ENCODE measurements around the gene RTP2. TPM values are rescaled to one million over a fixed set of nuclear protein-coding genes. Genes with fewer than 3 reads are reported as not detected.

RTP2 gene
- total RNA-seq, 2 donors from 2014 or later = not detected

DNA sequence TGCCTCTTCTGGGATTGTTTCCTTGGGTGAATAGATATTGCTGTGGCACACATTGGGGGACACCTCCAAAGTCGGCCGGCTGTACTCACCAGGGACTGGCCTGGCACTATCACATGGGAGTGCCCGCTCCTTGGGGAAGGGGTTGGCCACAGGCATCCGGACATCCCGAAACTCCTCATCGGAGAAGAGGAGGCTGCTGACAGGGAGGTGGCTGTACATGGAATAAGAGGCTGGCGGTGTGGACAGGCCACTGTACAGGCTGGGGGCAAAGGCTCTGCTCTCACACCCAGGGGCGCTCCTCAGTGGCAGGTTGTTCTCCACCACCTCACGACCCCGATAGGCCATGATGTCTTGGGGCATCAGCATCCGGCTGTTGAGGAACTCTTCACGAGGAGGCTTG, 27.2 kb upstream of the RTP2 start:
- Mint-ChIP-seq H3K27ac (no peak overlapping the region), H3K36me3 (ENCODE audit: low read depth) (peaks cover 99% of the 10 kb centered on the region), H3K4me1 (peaks cover 4% of the 10 kb centered on the region), H3K27me3 (no peaks in the 10 kb centered on the region), H3K9me3 (no peaks in the 10 kb centered on the region), H3K4me3 (no peak overlapping the region)
- no peak for ATAC-seq (replicated peaks)

DNA sequence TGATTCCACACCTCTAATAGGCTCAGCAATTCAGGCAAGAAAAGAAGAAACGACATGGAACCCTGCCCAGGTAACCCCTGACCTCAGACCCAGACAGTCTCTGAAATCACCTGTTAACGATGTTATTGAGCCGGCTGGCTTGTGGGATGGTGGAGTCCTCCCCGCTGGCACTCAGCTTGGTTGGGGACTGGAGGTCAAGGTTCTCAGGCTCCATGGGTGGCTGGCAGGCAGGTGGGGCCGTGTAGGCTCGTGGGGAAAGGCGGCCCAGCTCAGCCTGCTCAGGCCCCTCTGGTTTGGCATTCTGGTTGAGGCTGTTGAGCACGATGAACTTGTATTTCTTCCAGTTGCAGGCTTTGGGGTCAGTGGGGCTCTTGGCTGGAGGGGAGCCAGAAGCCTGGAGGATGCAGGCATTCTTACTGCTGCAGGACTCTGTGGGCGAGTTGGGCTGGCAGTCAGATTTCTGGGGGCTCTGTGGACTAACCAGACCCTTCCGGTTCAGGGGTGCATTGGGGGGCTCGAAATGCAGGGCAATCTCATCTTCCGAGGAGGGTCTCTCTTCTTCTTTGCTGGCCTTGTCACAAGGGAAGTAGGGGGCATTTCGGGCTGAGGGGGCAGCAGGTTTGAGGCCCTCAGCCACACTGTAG, 26.7 kb upstream of the RTP2 start:
- Mint-ChIP-seq H3K4me1 (peaks cover 4% of the 10 kb centered on the region), H3K36me3 (ENCODE audit: low read depth) (peaks cover 99% of the 10 kb centered on the region), H3K9me3 (no peaks in the 10 kb centered on the region), H3K27me3 (no peaks in the 10 kb centered on the region), H3K4me3 (no peak overlapping the region), H3K27ac (no peak overlapping the region)
- ATAC-seq (replicated peaks) = no peak

- Mint-ChIP-seq H3K4me3 (no peak overlapping the region), H3K27me3 (no peaks in the 10 kb centered on the region), H3K27ac (no peak overlapping the region), H3K9me3 (no peaks in the 10 kb centered on the region), H3K36me3 (ENCODE audit: low read depth) (peaks cover 99% of the 10 kb centered on the region), H3K4me1 (peaks cover 2% of the 10 kb centered on the region)
- no peak for ATAC-seq (replicated peaks)
Measured at GRCh38 chr3:187728248-187728647, 25.9 kb upstream of the RTP2 start.

GRCh38 chr3:187726564-187726963, 24.2 kb upstream of the RTP2 start:
- H3K27ac Mint-ChIP-seq = no peak overlapping the region
- no peaks in the 10 kb centered on the region for H3K27me3 Mint-ChIP-seq
- no peak for ATAC-seq (replicated peaks)
- H3K9me3 Mint-ChIP-seq = no peaks in the 10 kb centered on the region
- H3K4me1 Mint-ChIP-seq = no peaks in the 10 kb centered on the region
- H3K36me3 Mint-ChIP-seq (ENCODE audit: low read depth) = peaks cover 100% of the 10 kb centered on the region
- H3K4me3 Mint-ChIP-seq = no peak overlapping the region

DNA sequence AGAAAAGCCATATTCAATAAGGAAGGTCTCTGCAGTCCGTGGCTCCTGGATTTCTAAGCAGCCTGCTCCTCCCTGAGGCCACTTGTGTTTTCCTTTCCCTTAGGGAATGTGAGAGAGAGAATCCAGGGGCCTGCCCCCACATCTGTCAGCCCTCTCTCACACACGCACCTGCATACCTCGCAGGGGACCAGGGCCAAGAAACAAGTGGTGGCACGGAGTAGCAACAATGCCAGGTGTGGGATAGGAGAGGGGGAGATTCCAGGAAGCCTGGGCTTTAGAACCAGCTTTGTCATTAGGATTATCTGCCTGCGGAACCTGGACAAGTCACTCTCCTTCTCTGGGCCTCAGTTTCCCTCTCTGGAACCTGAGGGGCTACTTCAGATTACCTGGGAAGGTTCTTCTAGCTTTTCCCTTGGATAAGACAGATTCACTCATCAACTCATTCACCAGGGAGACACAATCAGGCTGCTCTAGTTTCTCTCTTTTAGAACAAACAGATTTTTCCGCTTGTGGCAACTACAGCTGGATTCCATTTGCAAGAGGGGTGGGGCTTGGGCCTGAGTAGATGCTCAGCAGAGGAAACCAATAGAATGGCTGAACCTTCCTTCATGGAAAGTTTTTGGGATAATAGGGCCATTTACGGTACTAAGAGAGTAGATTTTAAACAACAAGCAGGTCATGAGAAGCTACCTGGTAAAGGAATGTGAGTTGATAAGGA, 23.5 kb upstream of the RTP2 start:
- Mint-ChIP-seq H3K27ac (no peak overlapping the region), H3K27me3 (no peaks in the 10 kb centered on the region), H3K9me3 (no peaks in the 10 kb centered on the region), H3K4me3 (no peak overlapping the region), H3K36me3 (ENCODE audit: low read depth) (peaks cover 100% of the 10 kb centered on the region), H3K4me1 (no peaks in the 10 kb centered on the region)
- ATAC-seq (replicated peaks) = no peak

GRCh38 chr3:187725224-187725623, 22.9 kb upstream of the RTP2 start:
- no peaks in the 10 kb centered on the region for H3K4me1 Mint-ChIP-seq
- H3K27ac Mint-ChIP-seq = no peak overlapping the region
- no peaks in the 10 kb centered on the region for H3K9me3 Mint-ChIP-seq
- peaks cover 100% of the 10 kb centered on the region for H3K36me3 Mint-ChIP-seq (ENCODE audit: low read depth)
- H3K27me3 Mint-ChIP-seq = no peaks in the 10 kb centered on the region
- ATAC-seq (replicated peaks) = no peak
- no peak overlapping the region for H3K4me3 Mint-ChIP-seq

DNA sequence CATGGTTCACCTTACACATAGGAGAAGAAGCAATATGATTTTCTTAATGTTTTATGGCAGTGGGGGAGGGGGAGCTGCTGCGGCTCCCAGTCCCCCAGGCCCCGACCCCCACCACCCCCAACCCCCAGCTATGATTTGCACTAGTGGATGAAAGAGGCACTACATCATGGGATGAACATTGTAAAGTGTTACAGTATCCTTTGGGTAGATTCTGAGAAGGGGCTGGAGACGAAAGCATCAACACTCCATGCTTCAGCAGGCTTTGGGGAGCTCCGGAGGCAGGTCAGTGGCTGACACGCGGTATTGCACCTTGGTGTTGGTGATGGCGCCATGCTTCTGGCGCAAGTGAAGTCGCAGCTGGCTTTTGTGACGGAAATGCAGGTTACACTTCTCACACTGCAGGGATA, 19.9 kb upstream of the RTP2 start:
- Mint-ChIP-seq H3K27me3 (no peaks in the 10 kb centered on the region), H3K27ac (no peak overlapping the region), H3K4me3 (no peak overlapping the region), H3K9me3 (no peaks in the 10 kb centered on the region), H3K36me3 (ENCODE audit: low read depth) (peaks cover 71% of the 10 kb centered on the region), H3K4me1 (no peaks in the 10 kb centered on the region)
- ATAC-seq (replicated peaks) = no peak

DNA sequence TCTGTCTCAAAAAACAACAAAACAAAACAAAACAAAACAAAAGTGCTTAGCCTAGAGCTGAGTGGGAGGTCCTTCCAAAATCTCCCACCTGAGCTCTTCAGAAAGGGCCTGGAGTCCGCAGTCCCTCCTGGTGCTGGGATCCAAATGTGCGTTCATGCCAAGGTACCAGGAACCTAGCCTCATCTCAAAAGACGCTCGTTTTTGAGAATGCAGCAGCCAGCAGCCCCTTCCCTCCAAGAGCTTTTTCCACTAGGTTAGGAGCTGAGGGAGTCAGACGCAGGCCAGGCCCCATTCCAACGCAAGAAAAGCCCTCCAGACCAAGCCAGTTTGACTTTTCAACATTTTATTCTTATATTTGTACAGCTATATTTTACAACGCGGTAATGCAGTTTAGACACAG, 18.7 kb upstream of the RTP2 start:
- H3K36me3 Mint-ChIP-seq (ENCODE audit: low read depth) = peaks cover 60% of the 10 kb centered on the region

GRCh38 chr3:187720337-187720670, 17.9 kb upstream of the RTP2 start:
- H3K9me3 Mint-ChIP-seq = no peaks in the 10 kb centered on the region
- H3K36me3 Mint-ChIP-seq (ENCODE audit: low read depth) = peaks cover 52% of the 10 kb centered on the region
- no peaks in the 10 kb centered on the region for H3K27me3 Mint-ChIP-seq
- H3K4me3 Mint-ChIP-seq = no peak overlapping the region
- no peak for ATAC-seq (replicated peaks)
- no peak overlapping the region for H3K27ac Mint-ChIP-seq
- no peaks in the 10 kb centered on the region for H3K4me1 Mint-ChIP-seq

More for the DNA sequence above, 18.7 kb upstream of the RTP2 start:
- H3K27me3 Mint-ChIP-seq = no peaks in the 10 kb centered on the region
- no peak overlapping the region for H3K4me3 Mint-ChIP-seq
- no peaks in the 10 kb centered on the region for H3K4me1 Mint-ChIP-seq
- no peak overlapping the region for H3K27ac Mint-ChIP-seq
- H3K9me3 Mint-ChIP-seq = no peaks in the 10 kb centered on the region
- ATAC-seq (replicated peaks) = no peak

GRCh38 chr3:187719628-187720336, 17.4 kb upstream of the RTP2 start:
- H3K27ac Mint-ChIP-seq = no peak overlapping the region
- H3K27me3 Mint-ChIP-seq = no peaks in the 10 kb centered on the region
- H3K36me3 Mint-ChIP-seq (ENCODE audit: low read depth) = peaks cover 47% of the 10 kb centered on the region
- no peak for ATAC-seq (replicated peaks)
- no peaks in the 10 kb centered on the region for H3K9me3 Mint-ChIP-seq
- no peaks in the 10 kb centered on the region for H3K4me1 Mint-ChIP-seq
- no peak overlapping the region for H3K4me3 Mint-ChIP-seq

GRCh38 chr3:187718802-187719201, 16.4 kb upstream of the RTP2 start:
- no peak overlapping the region for H3K27ac Mint-ChIP-seq
- ATAC-seq (replicated peaks) = no peak
- H3K4me3 Mint-ChIP-seq = no peak overlapping the region
- peaks cover 9% of the 10 kb centered on the region for H3K4me1 Mint-ChIP-seq
- H3K27me3 Mint-ChIP-seq = no peaks in the 10 kb centered on the region
- H3K36me3 Mint-ChIP-seq (ENCODE audit: low read depth) = peaks cover 37% of the 10 kb centered on the region
- no peaks in the 10 kb centered on the region for H3K9me3 Mint-ChIP-seq

GRCh38 chr3:187717572-187717971, 15.2 kb upstream of the RTP2 start:
- Mint-ChIP-seq H3K27ac (no peak overlapping the region), H3K27me3 (no peaks in the 10 kb centered on the region), H3K4me3 (no peak overlapping the region), H3K36me3 (ENCODE audit: low read depth) (peaks cover 25% of the 10 kb centered on the region), H3K4me1 (peaks cover 10% of the 10 kb centered on the region), H3K9me3 (no peaks in the 10 kb centered on the region)
- ATAC-seq (replicated peaks) = no peak

- Mint-ChIP-seq H3K27me3 (no peaks in the 10 kb centered on the region), H3K9me3 (no peaks in the 10 kb centered on the region), H3K4me1 (peaks cover 10% of the 10 kb centered on the region), H3K4me3 (peak overlapping the region; percentile 44), H3K36me3 (ENCODE audit: low read depth) (no peaks in the 10 kb centered on the region), H3K27ac (peak overlapping the region; percentile 61)
- ATAC-seq (replicated peaks) = peak; percentile 79
Measured at GRCh38 chr3:187714404-187714979, 12.1 kb upstream of the RTP2 start.

GRCh38 chr3:187713504-187713903, 11.1 kb upstream of the RTP2 start:
- Mint-ChIP-seq H3K27ac (no peak overlapping the region), H3K9me3 (no peaks in the 10 kb centered on the region), H3K36me3 (ENCODE audit: low read depth) (no peaks in the 10 kb centered on the region), H3K4me1 (peaks cover 10% of the 10 kb centered on the region), H3K27me3 (no peaks in the 10 kb centered on the region), H3K4me3 (peak overlapping the region; percentile 44)
- ATAC-seq (replicated peaks) = peak; percentile 91

- no peak for ATAC-seq (replicated peaks)
- no peak overlapping the region for H3K27ac Mint-ChIP-seq
- H3K4me1 Mint-ChIP-seq = peaks cover 5% of the 10 kb centered on the region
- H3K27me3 Mint-ChIP-seq = no peaks in the 10 kb centered on the region
- no peaks in the 10 kb centered on the region for H3K9me3 Mint-ChIP-seq
- no peak overlapping the region for H3K4me3 Mint-ChIP-seq
- no peaks in the 10 kb centered on the region for H3K36me3 Mint-ChIP-seq (ENCODE audit: low read depth)
Measured at GRCh38 chr3:187709155-187709554, 6.8 kb upstream of the RTP2 start.
